ENCODE measurements around the gene SCART1. TPM values are rescaled to one million over a fixed set of nuclear protein-coding genes. Genes with fewer than 3 reads are reported as not detected.
"Not testable (repeated sequence)": the region's sequence is repeated elsewhere in the genome, so short reads cannot be mapped to it uniquely, and the experiment has no call there.

The SCART1 gene
- total RNA-seq, 3 donors from 2014 or later = 2.5 to 4.8 (median 3.7) TPM

- no peak overlapping the region for H3K4me3 ChIP-seq
- intact Hi-C loops (cut with DNase I, micrococcal nuclease) = no loop called here
- no peaks in the 10 kb centered on the region for H3K4me1 ChIP-seq (ENCODE audit: low read depth)
- no peak for TF ChIP-seq CTCF (IDR thresholded peaks at IDR 0.05)
- H3K36me3 ChIP-seq (ENCODE audit: low read depth) = no peaks in the 10 kb centered on the region
- no peak for ATAC-seq
- peaks cover 15% of the 10 kb centered on the region for H3K9me3 ChIP-seq
- no peak for DNase-seq
These were observed 27.9 kb downstream of the SCART1 start for GRCh38 chr10:133481657-133482056.

GRCh38 chr10:133484818-133485217 lies 31.1 kb downstream of the SCART1 start:
- H3K9me3 ChIP-seq = peaks cover 25% of the 10 kb centered on the region
- intact Hi-C loops (cut with DNase I, micrococcal nuclease) = no loop called here
- no peak for ATAC-seq

GRCh38 chr10:133487085-133487484 lies 33.3 kb downstream of the SCART1 start:
- Histone ChIP-seq H3K36me3 (ENCODE audit: low read depth) (no peaks in the 10 kb centered on the region), H3K9me3 (peaks cover 25% of the 10 kb centered on the region), H3K4me3 (no peak overlapping the region), H3K4me1 (ENCODE audit: low read depth) (no peaks in the 10 kb centered on the region)
- no peak for DNase-seq
- no peak for ATAC-seq
- TF ChIP-seq CTCF (IDR thresholded peaks at IDR 0.05) = no peak
- intact Hi-C loops (cut with DNase I, micrococcal nuclease) = no loop called here

More at GRCh38 chr10:133484818-133485217, 31.1 kb downstream of the SCART1 start:
- no peak for DNase-seq
- no peak for TF ChIP-seq CTCF (IDR thresholded peaks at IDR 0.05)
- Histone ChIP-seq H3K4me1 (ENCODE audit: low read depth) (no peaks in the 10 kb centered on the region), H3K4me3 (no peak overlapping the region), H3K36me3 (ENCODE audit: low read depth) (no peaks in the 10 kb centered on the region)

GRCh38 chr10:133488354-133488753 lies 34.6 kb downstream of the SCART1 start:
- H3K9me3 ChIP-seq = peaks cover 25% of the 10 kb centered on the region
- H3K36me3 ChIP-seq (ENCODE audit: low read depth) = no peaks in the 10 kb centered on the region
- intact Hi-C loops (cut with DNase I, micrococcal nuclease) = no loop called here
- no peak for DNase-seq
- H3K4me1 ChIP-seq (ENCODE audit: low read depth) = no peaks in the 10 kb centered on the region
- no peak for ATAC-seq
- TF ChIP-seq CTCF (IDR thresholded peaks at IDR 0.05) = no peak
- H3K4me3 ChIP-seq = no peak overlapping the region

GRCh38 chr10:133489816-133490588 lies 36.3 kb downstream of the SCART1 start:
- Histone ChIP-seq H3K4me3 (no peak overlapping the region), H3K36me3 (ENCODE audit: low read depth) (no peaks in the 10 kb centered on the region), H3K9me3 (peaks cover 16% of the 10 kb centered on the region), H3K4me1 (ENCODE audit: low read depth) (no peaks in the 10 kb centered on the region)
- no peak for TF ChIP-seq CTCF (IDR thresholded peaks at IDR 0.05)
- DNase-seq (no peak), ATAC-seq (no peak)
- intact Hi-C loops (cut with DNase I, micrococcal nuclease) = no loop called here

- H3K9me3 ChIP-seq; intact Hi-C loops (cut with DNase I, micrococcal nuclease); H3K36me3 ChIP-seq (ENCODE audit: low read depth); H3K4me1 ChIP-seq (ENCODE audit: low read depth); DNase-seq; ATAC-seq; H3K4me3 ChIP-seq: not testable (repeated sequence)
These were observed 39.8 kb downstream of the SCART1 start for GRCh38 chr10:133493562-133493961.

GRCh38 chr10:133497363-133497762 lies 43.6 kb downstream of the SCART1 start:
- ATAC-seq; DNase-seq; H3K36me3 ChIP-seq (ENCODE audit: low read depth); H3K4me1 ChIP-seq (ENCODE audit: low read depth); H3K4me3 ChIP-seq; H3K9me3 ChIP-seq; intact Hi-C loops (cut with DNase I, micrococcal nuclease): not testable (repeated sequence)

- DNase-seq; H3K9me3 ChIP-seq; H3K4me1 ChIP-seq (ENCODE audit: low read depth); intact Hi-C loops (cut with DNase I, micrococcal nuclease); H3K4me3 ChIP-seq; ATAC-seq; H3K36me3 ChIP-seq (ENCODE audit: low read depth): not testable (repeated sequence)
These were observed 45.4 kb downstream of the SCART1 start for GRCh38 chr10:133499176-133499575.

GRCh38 chr10:133500897-133501296 lies 47.2 kb downstream of the SCART1 start:
- H3K36me3 ChIP-seq (ENCODE audit: low read depth); H3K4me1 ChIP-seq (ENCODE audit: low read depth); intact Hi-C loops (cut with DNase I, micrococcal nuclease); DNase-seq; H3K9me3 ChIP-seq; H3K4me3 ChIP-seq; ATAC-seq: not testable (repeated sequence)

Measured in mucosa of descending colon (tissue), 3 donors.